ENCODE measurements around the gene TRIM5. TPM values are rescaled to one million over a fixed set of nuclear protein-coding genes. Genes with fewer than 3 reads are reported as not detected.
"Not testable (repeated sequence)": the region's sequence is repeated elsewhere in the genome, so short reads cannot be mapped to it uniquely, and the experiment has no call there.

Gene TRIM5
- total RNA-seq, 2 donors from 2014 or later, result 7.9 to 10.0 TPM

DNA sequence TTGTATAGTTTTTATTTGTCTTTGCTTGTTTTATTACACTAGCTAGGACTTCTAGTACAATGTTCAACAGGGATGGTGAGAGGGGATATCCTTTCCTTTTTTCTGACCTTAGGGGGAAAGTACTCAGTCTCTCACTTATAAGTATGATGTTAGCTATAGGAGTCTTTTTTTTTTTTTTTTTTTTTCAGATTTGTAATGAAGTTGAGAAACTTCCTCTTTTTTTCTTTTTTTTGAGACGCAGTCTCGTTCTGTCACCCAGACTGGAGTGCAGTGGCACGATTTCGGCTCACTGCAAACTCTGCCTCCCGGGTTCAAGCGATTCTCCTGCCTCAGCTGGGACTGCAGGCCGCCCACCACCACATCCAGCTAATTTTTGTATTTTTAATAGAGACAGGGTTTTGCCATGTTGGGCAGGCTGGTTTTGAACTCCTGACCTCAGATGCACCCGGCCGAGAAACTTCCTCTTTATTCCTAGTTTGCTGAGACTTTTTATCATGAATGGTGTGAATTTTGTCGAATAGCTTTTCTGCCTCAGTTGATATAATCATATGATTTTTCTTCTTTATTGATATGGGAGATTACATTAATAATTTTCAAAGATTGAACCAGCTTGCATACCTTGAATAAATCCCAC, 15.7 kb upstream of the TRIM5 start:
- Histone ChIP-seq H3K4me3 (no peak overlapping the region), H3K36me3 (peaks cover 6% of the 10 kb centered on the region), H3K27ac (no peak overlapping the region)

DNA sequence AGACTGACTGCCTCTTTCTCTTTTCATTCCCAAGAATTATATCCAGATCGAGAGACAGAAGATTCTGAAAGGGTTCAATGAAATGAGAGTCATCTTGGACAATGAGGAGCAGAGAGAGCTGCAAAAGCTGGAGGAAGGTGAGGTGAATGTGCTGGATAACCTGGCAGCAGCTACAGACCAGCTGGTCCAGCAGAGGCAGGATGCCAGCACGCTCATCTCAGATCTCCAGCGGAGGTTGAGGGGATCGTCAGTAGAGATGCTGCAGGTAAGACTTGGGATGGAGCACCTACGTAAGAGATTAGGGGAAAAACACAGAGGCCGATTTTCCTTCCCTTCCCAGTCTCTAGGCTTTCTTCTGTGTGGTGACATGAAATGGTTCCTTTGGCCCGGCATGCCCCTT, 13.4 kb upstream of the TRIM5 start:
- no peaks in the 10 kb centered on the region for H3K27me3 ChIP-seq
- no peak for DNase-seq (ENCODE audit: low spot score)
- H3K36me3 ChIP-seq, result peaks cover 6% of the 10 kb centered on the region
- no peak overlapping the region for H3K27ac ChIP-seq
- H3K4me3 ChIP-seq, result no peak overlapping the region
- H3K9me3 ChIP-seq, result no peaks in the 10 kb centered on the region
- no peaks in the 10 kb centered on the region for H3K4me1 ChIP-seq
- TF ChIP-seq, protein P1, sequence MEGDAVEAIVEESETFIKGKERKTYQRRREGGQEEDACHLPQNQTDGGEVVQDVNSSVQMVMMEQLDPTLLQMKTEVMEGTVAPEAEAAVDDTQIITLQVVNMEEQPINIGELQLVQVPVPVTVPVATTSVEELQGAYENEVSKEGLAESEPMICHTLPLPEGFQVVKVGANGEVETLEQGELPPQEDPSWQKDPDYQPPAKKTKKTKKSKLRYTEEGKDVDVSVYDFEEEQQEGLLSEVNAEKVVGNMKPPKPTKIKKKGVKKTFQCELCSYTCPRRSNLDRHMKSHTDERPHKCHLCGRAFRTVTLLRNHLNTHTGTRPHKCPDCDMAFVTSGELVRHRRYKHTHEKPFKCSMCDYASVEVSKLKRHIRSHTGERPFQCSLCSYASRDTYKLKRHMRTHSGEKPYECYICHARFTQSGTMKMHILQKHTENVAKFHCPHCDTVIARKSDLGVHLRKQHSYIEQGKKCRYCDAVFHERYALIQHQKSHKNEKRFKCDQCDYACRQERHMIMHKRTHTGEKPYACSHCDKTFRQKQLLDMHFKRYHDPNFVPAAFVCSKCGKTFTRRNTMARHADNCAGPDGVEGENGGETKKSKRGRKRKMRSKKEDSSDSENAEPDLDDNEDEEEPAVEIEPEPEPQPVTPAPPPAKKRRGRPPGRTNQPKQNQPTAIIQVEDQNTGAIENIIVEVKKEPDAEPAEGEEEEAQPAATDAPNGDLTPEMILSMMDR (IDR thresholded peaks at IDR 0.05), result no peak

More for the DNA sequence above, 15.7 kb upstream of the TRIM5 start:
- Histone ChIP-seq H3K9me3 (no peaks in the 10 kb centered on the region), H3K27me3 (no peaks in the 10 kb centered on the region), H3K4me1 (no peaks in the 10 kb centered on the region)
- no peak for DNase-seq (ENCODE audit: low spot score)
- TF ChIP-seq, protein P1 (IDR thresholded peaks at IDR 0.05), result no peak

DNA sequence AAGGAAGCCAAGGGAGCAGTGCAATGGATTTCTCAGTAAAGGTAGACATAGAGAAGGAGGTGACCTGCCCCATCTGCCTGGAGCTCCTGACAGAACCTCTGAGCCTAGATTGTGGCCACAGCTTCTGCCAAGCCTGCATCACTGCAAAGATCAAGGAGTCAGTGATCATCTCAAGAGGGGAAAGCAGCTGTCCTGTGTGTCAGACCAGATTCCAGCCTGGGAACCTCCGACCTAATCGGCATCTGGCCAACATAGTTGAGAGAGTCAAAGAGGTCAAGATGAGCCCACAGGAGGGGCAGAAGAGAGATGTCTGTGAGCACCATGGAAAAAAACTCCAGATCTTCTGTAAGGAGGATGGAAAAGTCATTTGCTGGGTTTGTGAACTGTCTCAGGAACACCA, 11.3 kb upstream of the TRIM5 start:
- Histone ChIP-seq H3K9me3 (no peaks in the 10 kb centered on the region), H3K4me3 (no peak overlapping the region), H3K27ac (no peak overlapping the region), H3K27me3 (no peaks in the 10 kb centered on the region), H3K36me3 (peaks cover 6% of the 10 kb centered on the region), H3K4me1 (peaks cover 0 to 12% of the 10 kb centered on the region in 2 donors)
- no peak for DNase-seq (ENCODE audit: low spot score)
- TF ChIP-seq, protein P1 (IDR thresholded peaks at IDR 0.05), result no peak

DNA sequence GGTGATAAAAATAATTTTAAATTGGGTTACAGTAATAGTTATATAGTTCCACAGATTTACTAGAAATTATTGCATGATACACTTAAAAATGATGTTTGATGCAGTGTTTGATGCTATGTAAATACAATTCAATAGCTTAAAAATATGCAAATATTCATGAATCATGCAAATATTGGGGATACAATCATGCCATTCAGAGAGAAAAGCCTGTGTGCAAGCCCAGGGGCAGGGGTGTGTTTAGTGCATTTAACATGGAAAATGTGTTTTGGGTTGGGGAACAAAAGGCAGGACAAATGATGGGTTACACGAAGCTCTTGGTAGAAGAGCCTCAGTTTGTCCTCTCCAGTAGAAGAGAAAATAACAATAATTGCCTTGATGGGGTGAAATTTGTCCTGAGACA, 10.7 kb upstream of the TRIM5 start:
- Histone ChIP-seq H3K36me3 (peaks cover 6% of the 10 kb centered on the region), H3K4me1 (peaks cover 0 to 12% of the 10 kb centered on the region in 2 donors), H3K27ac (no peak overlapping the region), H3K27me3 (no peaks in the 10 kb centered on the region), H3K9me3 (no peaks in the 10 kb centered on the region), H3K4me3 (no peak overlapping the region)
- TF ChIP-seq, protein P1 (IDR thresholded peaks at IDR 0.05), result no peak
- DNase-seq (ENCODE audit: low spot score), result no peak

DNA sequence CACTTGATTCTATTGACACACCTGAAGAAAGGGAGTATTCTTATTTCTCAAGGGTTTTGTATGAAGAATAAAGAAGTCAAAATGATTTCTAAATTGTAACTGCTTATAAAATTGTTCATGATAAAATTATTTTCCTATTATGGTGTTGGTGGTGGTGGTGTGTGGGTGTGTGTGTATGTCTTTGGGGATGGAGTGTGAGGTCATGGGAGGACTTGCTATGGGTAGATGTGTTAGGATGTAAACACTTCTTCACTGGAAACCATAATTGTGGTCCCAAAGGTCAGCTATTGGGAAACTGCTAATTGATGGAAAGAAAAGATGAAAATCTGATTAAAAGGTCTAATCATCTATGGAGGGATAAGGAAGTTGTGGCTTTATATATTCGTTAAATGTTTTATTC, 9.8 kb upstream of the TRIM5 start:
- Histone ChIP-seq H3K36me3 (peaks cover 6% of the 10 kb centered on the region), H3K27ac (no peak overlapping the region), H3K4me3 (no peak overlapping the region), H3K9me3 (no peaks in the 10 kb centered on the region), H3K27me3 (no peaks in the 10 kb centered on the region), H3K4me1 (peaks cover 0 to 12% of the 10 kb centered on the region in 2 donors)
- no peak for DNase-seq (ENCODE audit: low spot score)
- TF ChIP-seq, protein P1 (IDR thresholded peaks at IDR 0.05), result no peak

DNA sequence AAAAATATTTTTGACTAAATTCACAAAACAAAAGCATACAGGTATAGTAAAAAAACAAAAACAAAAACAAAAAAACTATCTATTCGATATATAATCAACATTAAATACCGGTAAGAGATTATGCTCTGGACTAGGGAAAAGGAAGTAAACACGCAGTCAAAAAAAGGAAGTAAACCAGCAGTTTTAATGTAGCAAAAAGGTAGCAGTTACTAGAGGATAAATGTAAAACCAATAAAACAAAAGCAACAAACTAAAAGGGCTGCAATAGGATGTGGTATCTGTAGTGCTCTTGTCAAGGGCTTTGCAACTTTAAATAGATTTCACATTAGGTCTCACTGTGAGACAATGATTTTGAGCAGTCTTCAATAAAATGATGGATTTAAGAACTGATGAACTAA, 7.1 kb upstream of the TRIM5 start:
- no peaks in the 10 kb centered on the region for H3K27me3 ChIP-seq
- H3K27ac ChIP-seq, result peak overlapping the region in 1 of 2 donors; percentile 16
- H3K9me3 ChIP-seq, result no peaks in the 10 kb centered on the region
- peaks cover under 1% of the 10 kb centered on the region for H3K36me3 ChIP-seq
- peaks cover 0 to 12% of the 10 kb centered on the region in 2 donors for H3K4me1 ChIP-seq
- DNase-seq (ENCODE audit: low spot score), result no peak
- H3K4me3 ChIP-seq, result peak overlapping the region; percentile 27 to 46
- TF ChIP-seq, protein P1 (IDR thresholded peaks at IDR 0.05), result no peak

DNA sequence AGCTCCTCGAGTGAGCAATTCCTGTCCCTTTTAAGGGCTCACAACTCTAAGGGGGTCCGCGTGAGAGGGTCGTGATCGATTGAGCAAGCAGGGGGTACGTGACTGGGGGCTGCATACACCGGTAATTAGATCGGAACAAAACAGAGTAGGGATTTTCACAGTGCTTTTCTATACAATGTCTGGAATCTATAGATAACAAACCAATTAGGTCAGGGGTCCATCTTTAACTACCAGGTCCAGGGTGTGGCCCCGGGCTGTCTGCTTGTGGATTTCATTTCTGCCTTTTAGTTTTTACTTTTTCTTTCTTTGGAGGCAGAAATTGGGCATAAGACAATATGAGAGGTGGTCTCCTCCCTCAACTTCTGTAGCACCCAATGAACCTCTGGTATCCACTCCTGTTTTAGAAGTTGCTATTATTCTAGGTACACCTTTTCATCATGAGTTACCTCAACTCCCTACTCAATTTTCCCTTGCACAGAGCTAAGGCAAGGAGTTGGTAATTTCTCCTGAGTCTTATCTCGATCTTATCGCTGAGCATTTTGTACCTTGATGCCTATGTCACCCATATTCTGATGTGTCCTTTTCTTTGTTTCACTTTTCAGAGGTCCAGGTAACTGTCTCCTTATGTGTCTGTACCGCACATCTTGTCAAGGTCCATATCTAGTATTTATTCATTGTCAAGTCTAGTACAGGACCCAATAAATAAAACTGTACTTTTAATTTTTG, 6.5 kb upstream of the TRIM5 start:
- DNase-seq (ENCODE audit: low spot score); H3K27me3 ChIP-seq; H3K36me3 ChIP-seq; H3K9me3 ChIP-seq: not testable (repeated sequence)
- H3K4me3 ChIP-seq, result peak overlapping the region; percentile 27 to 46
- H3K4me1 ChIP-seq, result peaks cover 0 to 12% of the 10 kb centered on the region in 2 donors
- H3K27ac ChIP-seq, result peak overlapping the region; percentile 86 to 87

All from right atrium auricular region (tissue), 2 donors.